Ectodermal cell (in vitro differentiated cells): ENCODE measurements around the gene CLEC18C. TPM values are rescaled to one million over a fixed set of nuclear protein-coding genes. Genes with fewer than 3 reads are reported as not detected.
"Not testable (repeated sequence)": the region's sequence is repeated elsewhere in the genome, so short reads cannot be mapped to it uniquely, and the experiment has no call there.

Source experiments
- H3K27ac ChIP-seq: 2 replicates; pipeline ENCODE4 v1.7.0; 2013; ENCODE audit warnings: mild to moderate bottlenecking, low read depth, low read length; ENCODE audit not compliant: insufficient read depth, poor library complexity, severe bottlenecking
- H3K27me3 ChIP-seq: 2 replicates; pipeline ENCODE4 v1.7.0; 2013; ENCODE audit warnings: mild to moderate bottlenecking, low read length; ENCODE audit not compliant: insufficient read depth, control insufficient read depth, poor library complexity, severe bottlenecking
- H3K36me3 ChIP-seq: one replicate; pipeline ENCODE4 v1.7.0; 2013; ENCODE audit warnings: low read length; ENCODE audit not compliant: control insufficient read depth, insufficient read depth
- H3K4me1 ChIP-seq: one replicate; pipeline ENCODE4 v1.7.0; 2013; ENCODE audit warnings: low read length; ENCODE audit not compliant: control insufficient read depth, insufficient read depth
- H3K4me3 ChIP-seq: 2 replicates; pipeline ENCODE4 v1.7.0; 2013; ENCODE audit warnings: low read depth, low read length, control low read depth; ENCODE audit not compliant: insufficient read depth
- H3K9me3 ChIP-seq: 2 replicates; pipeline ENCODE4 v1.7.0; 2013; ENCODE audit warnings: mild to moderate bottlenecking, low read length, moderate library complexity; ENCODE audit not compliant: control insufficient read depth
- WGBS, 2 experiments: methylation state at CpG; one replicate each; pipeline ENCODE4 v1.1.7; 2013; ENCODE audit warnings: missing lambda C conversion rate in 2 of 2; 5-methylcytosine and 5-hydroxymethylcytosine counted together
- polyA plus RNA-seq, 4 experiments: library from polyadenylated mRNA; stranded (reverse); fragments of 50-300 nt; gene quantifications; one replicate each; pipeline ENCODE4 v1.2.3, GENCODE V29; 2013

CLEC18C gene
- 3.1 TPM for polyA plus RNA-seq (2013, experiment 1 of 4)
- 5.6 TPM for polyA plus RNA-seq (2013, experiment 2 of 4)
- polyA plus RNA-seq (2013, experiment 3 of 4), result 5.3 TPM
- polyA plus RNA-seq (2013, experiment 4 of 4), result 7.3 TPM

- H3K27me3 ChIP-seq, H3K4me3 ChIP-seq, H3K9me3 ChIP-seq, H3K27ac ChIP-seq, H3K4me1 ChIP-seq, H3K36me3 ChIP-seq: not testable (repeated sequence)
- WGBS, 2 experiments, result 92 to 95% methylated on average over 13 to 15 of the region's 21 CpGs
Measured at GRCh38 chr16:70173212-70173837, at the start of gene CLEC18C. Gene CLEC18C, plus strand, starts transcription at chr16:70173787. Its CDS starts 492 bp downstream, at chr16:70174279.

GRCh38 chr16:70123822-70124221, 49.8 kb upstream of the CLEC18C start:
- H3K9me3 ChIP-seq, H3K4me3 ChIP-seq, H3K27ac ChIP-seq, H3K27me3 ChIP-seq, H3K4me1 ChIP-seq: not testable (repeated sequence)
- WGBS, 2 experiments, result 89 to 90% methylated on average over 14 of the region's 14 CpGs
- H3K36me3 ChIP-seq, result peaks cover 22% of the 10 kb centered on the region

GRCh38 chr16:70126226-70126625, 47.4 kb upstream of the CLEC18C start:
- H3K27me3 ChIP-seq, H3K4me1 ChIP-seq, H3K4me3 ChIP-seq, H3K27ac ChIP-seq, H3K9me3 ChIP-seq: not testable (repeated sequence)
- H3K36me3 ChIP-seq, result peaks cover 34% of the 10 kb centered on the region
- 95% methylated on average over 11 of the region's 11 CpGs for WGBS, 2 experiments

DNA sequence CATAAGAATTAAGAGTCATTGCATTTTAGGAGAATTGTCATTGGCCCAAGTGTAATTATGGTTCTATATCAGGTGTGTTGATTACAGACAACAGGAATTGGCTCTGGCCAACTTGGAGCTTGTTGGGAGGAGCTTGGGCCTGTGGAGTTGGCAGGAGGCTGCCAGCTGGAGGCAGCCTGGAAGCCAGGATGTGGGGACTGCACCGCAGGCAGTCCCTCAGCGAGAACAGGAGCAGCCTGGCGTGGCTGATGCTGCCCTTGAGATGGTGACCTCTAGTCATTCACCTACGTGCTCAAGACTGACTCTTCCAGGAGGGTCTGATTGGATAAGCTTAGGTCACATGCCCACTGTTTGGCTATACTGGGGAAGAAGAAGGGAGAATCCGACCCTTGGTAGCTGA, 45.9 kb upstream of the CLEC18C start:
- H3K36me3 ChIP-seq, result peaks cover 36% of the 10 kb centered on the region
- H3K27me3 ChIP-seq, H3K9me3 ChIP-seq, H3K27ac ChIP-seq, H3K4me3 ChIP-seq, H3K4me1 ChIP-seq: not testable (repeated sequence)
- 85 to 89% methylated on average over 5 of the region's 5 CpGs for WGBS, 2 experiments

- 98% methylated on average over 4 of the region's 10 CpGs for WGBS, 2 experiments
- H3K27ac ChIP-seq, H3K4me3 ChIP-seq, H3K27me3 ChIP-seq, H3K9me3 ChIP-seq, H3K4me1 ChIP-seq: not testable (repeated sequence)
- peaks cover 34% of the 10 kb centered on the region for H3K36me3 ChIP-seq
Measured at GRCh38 chr16:70128844-70129243, 44.7 kb upstream of the CLEC18C start.

- H3K4me3 ChIP-seq, H3K27me3 ChIP-seq, H3K4me1 ChIP-seq, H3K27ac ChIP-seq, H3K9me3 ChIP-seq: not testable (repeated sequence)
- 91 to 96% methylated on average over 8 of the region's 8 CpGs for WGBS, 2 experiments
- H3K36me3 ChIP-seq, result peaks cover 19% of the 10 kb centered on the region
Measured at GRCh38 chr16:70135796-70136195, 37.8 kb upstream of the CLEC18C start.

GRCh38 chr16:70136595-70136994, 37.0 kb upstream of the CLEC18C start:
- H3K4me1 ChIP-seq, H3K9me3 ChIP-seq, H3K27ac ChIP-seq, H3K4me3 ChIP-seq, H3K27me3 ChIP-seq: not testable (repeated sequence)
- WGBS, 2 experiments, result 94 to 95% methylated on average over 2 of the region's 2 CpGs
- peaks cover 18% of the 10 kb centered on the region for H3K36me3 ChIP-seq

- 94% methylated on average over 10 of the region's 10 CpGs for WGBS, 2 experiments
- peaks cover 14% of the 10 kb centered on the region for H3K36me3 ChIP-seq
- H3K27ac ChIP-seq, H3K27me3 ChIP-seq, H3K4me1 ChIP-seq, H3K4me3 ChIP-seq, H3K9me3 ChIP-seq: not testable (repeated sequence)
Measured at GRCh38 chr16:70142739-70143138, 30.8 kb upstream of the CLEC18C start.

- peaks cover 14% of the 10 kb centered on the region for H3K36me3 ChIP-seq
- WGBS, 2 experiments, result 86 to 87% methylated on average over 9 of the region's 9 CpGs
Measured at GRCh38 chr16:70143231-70143895, 30.2 kb upstream of the CLEC18C start.

DNA sequence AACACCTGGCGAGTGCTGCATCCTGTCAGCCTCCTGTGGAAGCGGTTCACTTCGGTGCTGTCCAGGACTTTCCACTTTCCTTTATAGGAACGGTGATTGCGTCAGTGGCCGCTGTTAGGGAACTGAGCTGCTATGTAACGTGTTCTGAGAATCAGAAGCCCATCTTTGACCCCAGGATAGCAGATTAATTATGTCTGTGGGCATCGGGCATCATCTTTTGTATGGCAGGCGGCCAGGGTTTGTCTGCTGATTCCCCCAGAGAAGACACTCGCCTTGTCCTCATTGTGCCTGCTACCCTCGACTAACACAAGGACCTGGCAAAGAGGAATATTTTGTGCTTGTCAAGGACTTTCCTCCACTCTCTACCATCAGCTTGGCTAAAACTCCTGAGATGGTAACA, 25.7 kb upstream of the CLEC18C start:
- H3K4me1 ChIP-seq, H3K27me3 ChIP-seq, H3K4me3 ChIP-seq, H3K27ac ChIP-seq, H3K9me3 ChIP-seq: not testable (repeated sequence)
- 92 to 94% methylated on average over 10 of the region's 11 CpGs for WGBS, 2 experiments
- H3K36me3 ChIP-seq, result peaks cover 41% of the 10 kb centered on the region

More at GRCh38 chr16:70143231-70143895, 30.2 kb upstream of the CLEC18C start:
- H3K4me1 ChIP-seq, H3K4me3 ChIP-seq, H3K27me3 ChIP-seq, H3K9me3 ChIP-seq, H3K27ac ChIP-seq: not testable (repeated sequence)
